DMS153 (cell line): ENCODE data around the gene ABCB9.
A peak's percentile ranks its signal among the peaks of the same experiment; 100 is the strongest.
"Not testable (repeated sequence)": the region's sequence is repeated elsewhere in the genome, so short reads cannot be mapped to it uniquely, and the experiment has no call there.

Experiments used
- DNase-seq: peaks from one replicate; lab custom pipeline; 2025; lab: John Stamatoyannopoulos, UW

Gene ABCB9

GRCh38 chr12:122895320-122895703, 71.0 kb downstream of the ABCB9 start:
- DNase-seq, result no peak

GRCh38 chr12:122894193-122895121, 71.8 kb downstream of the ABCB9 start:
- DNase-seq, result no peak

- DNase-seq, result no peak
These were observed 72.8 kb downstream of the ABCB9 start for GRCh38 chr12:122893208-122894153.

GRCh38 chr12:122892724-122893123, 73.5 kb downstream of the ABCB9 start:
- DNase-seq, result not testable (repeated sequence)

- DNase-seq, result no peak
These were observed 74.4 kb downstream of the ABCB9 start for GRCh38 chr12:122891661-122892525.

GRCh38 chr12:122889761-122890520, 76.3 kb downstream of the ABCB9 start:
- no peak for DNase-seq

GRCh38 chr12:122888232-122888752, 78.0 kb downstream of the ABCB9 start:
- peak; percentile 85 for DNase-seq

GRCh38 chr12:122887819-122888212, 78.4 kb downstream of the ABCB9 start:
- no peak for DNase-seq

- no peak for DNase-seq
These were observed 79.1 kb downstream of the ABCB9 start for GRCh38 chr12:122886851-122887818.

- DNase-seq, result no peak
These were observed 80.1 kb downstream of the ABCB9 start for GRCh38 chr12:122886161-122886560.

- no peak for DNase-seq
These were observed 81.4 kb downstream of the ABCB9 start for GRCh38 chr12:122884860-122885259.

GRCh38 chr12:122884091-122884826, 82.0 kb downstream of the ABCB9 start:
- no peak for DNase-seq

GRCh38 chr12:122882908-122883558, 83.2 kb downstream of the ABCB9 start:
- no peak for DNase-seq

- DNase-seq, result no peak
These were observed 85.6 kb downstream of the ABCB9 start for GRCh38 chr12:122880668-122881067.

- no peak for DNase-seq
These were observed 86.1 kb downstream of the ABCB9 start for GRCh38 chr12:122880155-122880667.
